NCI-H774 (cell line): ENCODE results near the gene FLII.
"Not testable (repeated sequence)": the region's sequence is repeated elsewhere in the genome, so short reads cannot be mapped to it uniquely, and the experiment has no call there.

ENCODE experiments used
- DNase-seq: peaks from one replicate; lab custom pipeline; 2025; lab: John Stamatoyannopoulos, UW

Gene FLII

GRCh38 chr17:18217412-18218015, 41.0 kb downstream of the FLII start:
- peak; percentile 6 for DNase-seq

- DNase-seq, result not testable (repeated sequence)
These were observed 41.6 kb downstream of the FLII start for GRCh38 chr17:18216906-18217305.

- no peak for DNase-seq
These were observed 44.8 kb downstream of the FLII start for GRCh38 chr17:18213666-18214270.

- no peak for DNase-seq
These were observed 50.4 kb downstream of the FLII start for GRCh38 chr17:18208092-18208491.

GRCh38 chr17:18206962-18207361, 51.6 kb downstream of the FLII start:
- DNase-seq, result no peak

GRCh38 chr17:18205861-18206260, 52.7 kb downstream of the FLII start:
- DNase-seq, result no peak

- DNase-seq, result no peak
These were observed 55.2 kb downstream of the FLII start for GRCh38 chr17:18203308-18203707.

- no peak for DNase-seq
These were observed 57.4 kb downstream of the FLII start for GRCh38 chr17:18201108-18201507.

GRCh38 chr17:18198530-18198929, 60.0 kb downstream of the FLII start:
- DNase-seq, result no peak

- no peak for DNase-seq
These were observed 60.9 kb downstream of the FLII start for GRCh38 chr17:18197535-18198194.

GRCh38 chr17:18195246-18195645, 63.3 kb downstream of the FLII start:
- DNase-seq, result no peak
